Naive thymus-derived CD8-positive, alpha-beta T cell (primary cell): Measurements from ENCODE around the gene CISD2. TPM values are rescaled to one million over a fixed set of nuclear protein-coding genes. Genes with fewer than 3 reads are reported as not detected.
A peak's percentile ranks its signal among the peaks of the same experiment; 100 is the strongest.
"Not testable (repeated sequence)": the region's sequence is repeated elsewhere in the genome, so short reads cannot be mapped to it uniquely, and the experiment has no call there.

Experiments
- ATAC-seq, 2 donors: fragments of 150-1000 bp; cut with Tn5 transposase in 1 of 2; sonication (Bioruptor Pico), chemical (Tn5 transposase) in 1 of 2; 1 replicate in 1 of 2; 2 replicates in 1 of 2; pipeline ENCODE4 v1.10.0; 2021; ENCODE audit warnings: mild to moderate bottlenecking in 2 of 2, moderate library complexity in 2 of 2
- POLR2A ChIA-PET: fragments of 350-600 bp; sonication (Branson Sonifier 250); formaldehyde crosslinking; loops from one replicate; lab custom pipeline; 2021; ENCODE audit warnings: antibody characterized with exemption; lab: Charles Lee
- DNase-seq, 10 donors: peaks; one replicate each; pipeline versions ENCODE4 v3.0.0 to v3.0.0-alpha.2; 2020 to 2022
- H3K27ac Mint-ChIP-seq, 10 donors: one replicate each; pipeline ENCODE4 v1.8.0; 2020 to 2022; ENCODE audit warnings: mild to moderate bottlenecking in 10 of 10, mixed read lengths in 10 of 10, moderate library complexity in 4 of 10, inconsistent platforms in 1 of 10
- H3K27me3 Mint-ChIP-seq, 5 donors: one replicate each; pipeline ENCODE4 v1.8.0; 2021 to 2022; ENCODE audit warnings: mixed read lengths in 5 of 5
- H3K36me3 Mint-ChIP-seq, 3 donors: one replicate each; pipeline ENCODE4 v1.8.0; 2020 to 2022; ENCODE audit warnings: mixed read lengths in 3 of 3, mild to moderate bottlenecking in 2 of 3, inconsistent platforms in 1 of 3
- H3K4me1 Mint-ChIP-seq, 4 donors: one replicate each; pipeline ENCODE4 v1.8.0; 2021 to 2022; ENCODE audit warnings: mixed read lengths in 4 of 4
- H3K4me3 Mint-ChIP-seq, 10 donors: one replicate each; pipeline ENCODE4 v1.8.0; 2020 to 2022; ENCODE audit warnings: mild to moderate bottlenecking in 10 of 10, mixed read lengths in 10 of 10, moderate library complexity in 6 of 10, inconsistent platforms in 1 of 10
- H3K9me3 Mint-ChIP-seq, 9 donors: one replicate each; pipeline ENCODE4 v1.8.0; 2020 to 2022; ENCODE audit warnings: mixed read lengths in 9 of 9, mild to moderate bottlenecking in 3 of 9, inconsistent platforms in 1 of 9, moderate library complexity in 1 of 9
- polyA plus RNA-seq, 3 donors: library from polyadenylated mRNA; unstranded; fragments of 300-500 nt; fragmentation: Illumina TruSeq; gene quantifications; one replicate each; pipeline ENCODE4 v1.2.3, GENCODE V29; 2021
- total RNA-seq, 8 experiments: library from RNA in 2 of 8; stranded (reverse) in 2 of 8; gene quantifications; one replicate each; pipeline ENCODE4 v1.2.3 and lab custom pipeline; 2021 to 2026

Gene CISD2
- total and polyA plus RNA-seq, 5 experiments from 2014 or later = 13.7 to 30.5 (median 20.2) TPM

- POLR2A ChIA-PET = no interaction called here
- Mint-ChIP-seq H3K36me3 (peaks cover 13 to 20% (median 18%) of the 10 kb centered on the region in 3 donors), H3K27me3 (no peaks in the 10 kb centered on the region), H3K4me1 (peaks cover 0 to 5% (median 2%) of the 10 kb centered on the region in 4 donors), H3K9me3 (peaks cover 8 to 21% (median 18%) of the 10 kb centered on the region in 9 donors), H3K4me3 (no peak overlapping the region), H3K27ac (no peak overlapping the region)
- ATAC-seq = no peak
- DNase-seq = no peak
Observed at GRCh38 chr4:102858828-102859464, 9.8 kb upstream of the CISD2 start.

DNA sequence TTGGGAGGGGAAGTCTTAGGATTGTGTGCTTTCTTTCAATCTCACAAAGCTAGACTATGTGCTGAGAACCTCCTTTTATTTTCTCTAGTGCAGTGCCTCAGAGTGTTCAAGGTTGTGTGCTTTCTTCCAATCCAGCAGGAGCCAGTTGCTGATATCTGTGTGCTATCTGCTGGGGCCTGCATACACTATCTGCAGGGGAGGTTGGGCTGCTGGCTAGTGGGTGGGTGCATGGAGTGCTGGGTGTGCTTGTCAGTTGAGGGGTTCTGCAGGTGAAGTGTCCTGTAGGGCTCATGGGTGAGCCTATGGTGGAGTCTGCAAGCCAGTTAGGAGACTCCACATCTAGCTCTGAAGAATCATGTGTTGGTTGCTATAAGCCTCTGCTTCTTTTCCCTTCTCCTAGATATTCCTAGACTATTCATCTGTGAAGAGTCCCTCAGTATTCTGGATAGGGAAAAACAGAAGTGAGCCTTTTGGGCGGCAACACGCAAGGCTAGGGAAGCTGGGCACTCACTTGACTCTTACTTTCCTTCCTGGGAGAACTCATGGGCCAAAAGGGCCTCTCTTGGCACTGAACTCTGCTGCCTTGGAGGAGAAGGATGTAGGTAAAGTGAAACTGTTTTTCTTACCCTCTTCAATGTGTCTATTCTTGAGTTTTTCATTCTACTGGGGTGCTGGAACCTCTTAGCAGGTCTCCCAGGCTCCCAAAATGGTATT lies 8.0 kb upstream of the CISD2 start:
- no peak for DNase-seq
- H3K36me3 Mint-ChIP-seq = peaks cover 13 to 23% (median 18%) of the 10 kb centered on the region in 3 donors

DNA sequence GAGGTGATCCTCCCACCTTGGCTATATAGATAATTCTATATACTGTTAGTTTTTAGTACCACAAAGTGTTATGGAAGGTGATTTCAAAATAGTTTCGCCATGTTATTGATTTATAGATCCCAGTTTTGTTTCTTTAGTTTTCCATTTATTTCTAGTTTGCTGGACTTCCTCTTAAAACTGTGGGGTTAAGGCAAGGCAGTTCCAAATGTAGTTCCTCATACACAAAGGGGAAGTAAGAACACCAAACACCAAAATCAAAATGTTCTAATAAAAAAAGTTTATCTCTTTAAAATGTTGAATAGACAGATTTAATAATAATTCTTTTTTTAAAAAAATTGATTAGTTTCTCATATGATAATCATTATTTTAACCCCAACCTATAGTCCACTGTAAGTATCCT lies 6.8 kb upstream of the CISD2 start:
- no peaks in the 10 kb centered on the region for H3K27me3 Mint-ChIP-seq
- POLR2A ChIA-PET = no interaction called here
- H3K36me3 Mint-ChIP-seq = peaks cover 13 to 23% (median 18%) of the 10 kb centered on the region in 3 donors

More for the DNA sequence above, 8.0 kb upstream of the CISD2 start:
- Mint-ChIP-seq H3K4me1 (peaks cover 2 to 22% (median 15%) of the 10 kb centered on the region in 4 donors), H3K27ac (no peak overlapping the region), H3K9me3 (peaks cover 8 to 21% (median 18%) of the 10 kb centered on the region in 9 donors), H3K27me3 (no peaks in the 10 kb centered on the region), H3K4me3 (no peak overlapping the region)
- POLR2A ChIA-PET = interaction anchor here (0.8 kb wide), 1 partner anchor 33 kb away, joined by 3 read pairs; the partner anchor contains the start of gene UBE2D3
- ATAC-seq = no peak

GRCh38 chr4:102862747-102863146 lies 6.0 kb upstream of the CISD2 start:
- peaks cover 8 to 21% (median 17%) of the 10 kb centered on the region in 9 donors for H3K9me3 Mint-ChIP-seq
- H3K36me3 Mint-ChIP-seq = peaks cover 13 to 23% (median 18%) of the 10 kb centered on the region in 3 donors
- H3K4me3 Mint-ChIP-seq = no peak overlapping the region
- ATAC-seq (no peak), DNase-seq (no peak)
- H3K4me1 Mint-ChIP-seq = peaks cover 2 to 37% (median 30%) of the 10 kb centered on the region in 4 donors
- H3K27ac Mint-ChIP-seq = no peak overlapping the region
- POLR2A ChIA-PET = interaction anchor here (0.8 kb wide), 1 partner anchor 11 kb away, joined by 3 read pairs; no protein-coding TSS in a partner anchor
- no peaks in the 10 kb centered on the region for H3K27me3 Mint-ChIP-seq

More for the DNA sequence above, 6.8 kb upstream of the CISD2 start:
- Mint-ChIP-seq H3K27ac (no peak overlapping the region), H3K4me1 (peaks cover 2 to 34% (median 25%) of the 10 kb centered on the region in 4 donors), H3K9me3 (peaks cover 8 to 21% (median 18%) of the 10 kb centered on the region in 9 donors), H3K4me3 (no peak overlapping the region)
- DNase-seq (no peak), ATAC-seq (no peak)

DNA sequence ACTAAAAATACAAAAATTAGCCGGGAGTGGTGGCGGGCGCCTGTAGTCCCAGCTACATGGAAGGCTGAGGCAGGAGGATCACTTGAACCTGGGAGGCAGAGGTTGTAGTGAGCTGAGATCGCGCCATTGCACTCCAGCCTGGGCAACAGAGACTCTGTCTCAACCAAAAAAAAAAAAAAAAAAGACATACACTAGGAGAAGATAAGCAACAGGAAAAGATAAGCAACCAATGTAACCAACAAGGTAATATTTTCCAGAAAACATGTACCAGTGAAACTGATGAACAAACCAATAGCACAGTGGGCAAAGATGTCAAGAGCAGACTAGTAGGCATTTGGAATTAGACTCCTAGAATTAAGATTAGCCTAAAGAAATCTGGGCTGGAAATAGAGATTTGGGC lies 3.5 kb upstream of the CISD2 start:
- not testable (repeated sequence) for DNase-seq, H3K9me3 Mint-ChIP-seq, H3K27me3 Mint-ChIP-seq, ATAC-seq
- peak overlapping the region in 5 of 10 donors; percentile 2 to 36 (median 12) for H3K4me3 Mint-ChIP-seq
- H3K4me1 Mint-ChIP-seq = peaks cover 12 to 55% (median 43%) of the 10 kb centered on the region in 4 donors
- POLR2A ChIA-PET = interaction anchor here (1.5 to 5.0 kb wide), 2 partner anchors 39 to 105 kb away, joined by 3 to 237 read pairs; partner anchors contain the start of genes MANBA and UBE2D3
- peak overlapping the region in 5 of 10 donors; percentile 11 to 65 (median 26) for H3K27ac Mint-ChIP-seq
- H3K36me3 Mint-ChIP-seq = peaks cover 2 to 11% (median 4%) of the 10 kb centered on the region in 3 donors

DNA sequence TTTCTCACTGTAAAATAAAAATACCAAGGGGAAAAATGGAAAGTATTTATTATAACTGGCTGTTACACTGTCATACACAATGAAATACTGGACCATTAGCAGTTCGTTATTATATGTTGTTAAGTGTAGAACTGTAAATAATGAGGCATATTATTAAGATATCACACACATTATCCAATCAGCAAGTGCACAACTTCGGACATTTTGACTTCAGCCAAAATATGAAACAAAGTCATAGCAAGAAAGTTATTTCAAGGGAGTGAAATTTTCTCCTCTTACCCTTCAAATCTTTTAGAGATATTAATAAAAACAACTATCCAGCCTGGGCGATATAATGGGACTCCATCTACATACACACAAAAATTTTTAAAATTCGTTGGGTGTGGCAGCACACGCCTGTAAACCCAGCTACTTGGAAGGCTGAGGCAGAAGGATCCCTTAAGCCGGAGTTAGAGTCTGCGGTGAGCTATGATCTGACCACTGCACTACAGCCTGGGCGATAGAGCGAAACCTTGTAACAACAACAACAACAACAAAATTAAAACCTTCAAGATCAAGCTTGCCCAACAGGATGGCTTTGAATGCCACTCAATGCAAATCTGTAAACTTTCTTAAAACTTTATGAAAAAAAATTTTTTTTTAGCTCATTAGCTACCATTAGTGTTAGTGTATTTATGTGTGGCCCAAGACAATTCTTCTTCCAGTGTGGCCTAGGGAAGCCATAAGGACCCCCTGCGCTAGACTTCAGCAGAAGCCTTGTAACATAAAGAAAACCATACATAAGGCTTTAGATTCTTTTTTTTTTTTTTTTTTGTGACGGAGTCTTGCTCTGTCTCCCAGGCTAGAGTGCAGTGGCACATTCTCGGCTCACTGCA lies 1.3 kb upstream of the CISD2 start:
- H3K36me3 Mint-ChIP-seq = peaks cover 0 to 6% (median 2%) of the 10 kb centered on the region in 3 donors
- no peaks in the 10 kb centered on the region for H3K9me3 Mint-ChIP-seq
- POLR2A ChIA-PET = interaction anchor here (0.7 to 5.0 kb wide), 14 partner anchors 13 to 545 kb away, joined by 3 to 237 read pairs (median 4); partner anchors contain the start of genes MANBA, SLC9B2 and UBE2D3
- peak overlapping the region; percentile 85 to 99 (median 92) for H3K4me3 Mint-ChIP-seq
- H3K27me3 Mint-ChIP-seq = no peaks in the 10 kb centered on the region
- peak overlapping the region; percentile 94 to 100 (median 98) for H3K27ac Mint-ChIP-seq
- DNase-seq = no peak
- H3K4me1 Mint-ChIP-seq = peaks cover 12 to 65% (median 45%) of the 10 kb centered on the region in 4 donors
- no peak for ATAC-seq

GRCh38 chr4:102868153-102868780 lies 525 bp upstream of the CISD2 start:
- no peak for ATAC-seq
- Mint-ChIP-seq H3K9me3 (no peaks in the 10 kb centered on the region), H3K27me3 (no peaks in the 10 kb centered on the region), H3K27ac (peak overlapping the region; percentile 94 to 100 (median 98)), H3K4me1 (peaks cover 15 to 69% (median 51%) of the 10 kb centered on the region in 4 donors), H3K4me3 (peak overlapping the region; percentile 85 to 99 (median 92)), H3K36me3 (peaks cover 0 to 4% (median 3%) of the 10 kb centered on the region in 3 donors)
- DNase-seq = no peak
- POLR2A ChIA-PET = interaction anchor here (0.7 to 5.0 kb wide), 15 partner anchors 12 to 546 kb away, joined by 3 to 237 read pairs (median 4); partner anchors contain the start of genes MANBA, SLC9B2 and UBE2D3

DNA sequence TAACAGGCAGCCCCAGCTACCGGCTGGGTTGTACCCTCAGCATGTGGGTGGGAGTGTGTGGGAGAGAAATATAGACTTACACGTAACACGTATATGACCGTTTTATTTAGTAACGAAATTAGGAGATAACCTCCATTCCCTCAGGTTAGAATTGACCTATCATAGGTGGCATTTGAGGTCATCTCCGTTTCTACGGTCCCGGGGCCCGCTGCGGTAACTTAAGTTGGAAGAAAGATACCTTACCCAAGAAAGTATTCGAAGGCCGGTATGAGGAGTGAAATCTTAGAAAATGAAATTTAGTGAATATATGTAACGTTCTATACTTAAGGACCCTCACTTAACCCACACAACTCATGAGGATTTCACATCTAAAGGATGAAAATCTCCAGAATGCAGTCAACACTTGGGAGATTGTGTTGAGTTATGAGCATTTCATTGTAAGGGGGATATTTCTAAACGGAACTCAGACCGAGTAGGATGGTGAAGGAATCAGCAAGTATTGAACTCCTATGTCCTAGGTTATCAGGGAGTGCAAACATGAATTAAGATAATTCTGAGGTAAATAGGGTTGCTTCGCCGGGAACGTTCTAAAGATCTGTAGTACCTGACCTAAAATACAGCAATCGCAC lies 891 bp downstream of the CISD2 start:
- Mint-ChIP-seq H3K27ac (peak overlapping the region; percentile 95 to 100 (median 99)), H3K4me1 (peaks cover 16 to 71% (median 50%) of the 10 kb centered on the region in 4 donors), H3K9me3 (no peaks in the 10 kb centered on the region), H3K4me3 (peak overlapping the region; percentile 85 to 99 (median 97)), H3K36me3 (peaks cover under 1 to 9% (median 8%) of the 10 kb centered on the region in 3 donors), H3K27me3 (no peaks in the 10 kb centered on the region)
- ATAC-seq (peak; percentile 42 to 44), DNase-seq (no peak)
- POLR2A ChIA-PET = interaction anchor here (0.6 to 5.0 kb wide), 17 partner anchors 15 to 525 kb away, joined by 3 to 237 read pairs (median 4); partner anchors contain the start of genes MANBA, SLC39A8, SLC9B2 and UBE2D3

- Mint-ChIP-seq H3K9me3 (peaks cover 0 to 3% (median 0%) of the 10 kb centered on the region in 9 donors), H3K27ac (peak overlapping the region in 1 of 10 donors; percentile 35), H3K36me3 (peaks cover 5 to 30% (median 17%) of the 10 kb centered on the region in 3 donors), H3K4me1 (peaks cover 19 to 54% (median 40%) of the 10 kb centered on the region in 4 donors), H3K27me3 (no peaks in the 10 kb centered on the region), H3K4me3 (no peak overlapping the region)
- ATAC-seq (no peak), DNase-seq (no peak)
- POLR2A ChIA-PET = interaction anchor here (1.8 kb wide), 1 partner anchor 44 kb away, joined by 4 read pairs; the partner anchor contains the start of gene UBE2D3
Observed at GRCh38 chr4:102871772-102872171, 3.0 kb downstream of the CISD2 start.

GRCh38 chr4:102877477-102878106 lies 8.8 kb downstream of the CISD2 start:
- peaks cover 10 to 42% (median 29%) of the 10 kb centered on the region in 3 donors for H3K36me3 Mint-ChIP-seq
- not testable (repeated sequence) for ATAC-seq

More at GRCh38 chr4:102877477-102878106, 8.8 kb downstream of the CISD2 start:
- H3K27me3 Mint-ChIP-seq, DNase-seq, H3K27ac Mint-ChIP-seq, POLR2A ChIA-PET, H3K4me3 Mint-ChIP-seq: not testable (repeated sequence)
- Mint-ChIP-seq H3K4me1 (peaks cover 14 to 27% (median 21%) of the 10 kb centered on the region in 4 donors), H3K9me3 (peaks cover 0 to 11% (median 3%) of the 10 kb centered on the region in 9 donors)
